Measurements from ENCODE around the gene FBXW8. TPM values are rescaled to one million over a fixed set of nuclear protein-coding genes. Genes with fewer than 3 reads are reported as not detected.

FBXW8 gene
- total RNA-seq, 1 donor from 2014 or later: 10.4 TPM

GRCh38 chr12:116975779-116976393 is 65.1 kb downstream of the FBXW8 start:
- DNase-seq (ENCODE audit: low spot score): no peak
- intact Hi-C loops (cut with DNase I): no loop called here

- intact Hi-C loops (cut with DNase I): no loop called here
- no peak for DNase-seq (ENCODE audit: low spot score)
These were observed 67.0 kb downstream of the FBXW8 start for GRCh38 chr12:116977465-116978380.

DNA sequence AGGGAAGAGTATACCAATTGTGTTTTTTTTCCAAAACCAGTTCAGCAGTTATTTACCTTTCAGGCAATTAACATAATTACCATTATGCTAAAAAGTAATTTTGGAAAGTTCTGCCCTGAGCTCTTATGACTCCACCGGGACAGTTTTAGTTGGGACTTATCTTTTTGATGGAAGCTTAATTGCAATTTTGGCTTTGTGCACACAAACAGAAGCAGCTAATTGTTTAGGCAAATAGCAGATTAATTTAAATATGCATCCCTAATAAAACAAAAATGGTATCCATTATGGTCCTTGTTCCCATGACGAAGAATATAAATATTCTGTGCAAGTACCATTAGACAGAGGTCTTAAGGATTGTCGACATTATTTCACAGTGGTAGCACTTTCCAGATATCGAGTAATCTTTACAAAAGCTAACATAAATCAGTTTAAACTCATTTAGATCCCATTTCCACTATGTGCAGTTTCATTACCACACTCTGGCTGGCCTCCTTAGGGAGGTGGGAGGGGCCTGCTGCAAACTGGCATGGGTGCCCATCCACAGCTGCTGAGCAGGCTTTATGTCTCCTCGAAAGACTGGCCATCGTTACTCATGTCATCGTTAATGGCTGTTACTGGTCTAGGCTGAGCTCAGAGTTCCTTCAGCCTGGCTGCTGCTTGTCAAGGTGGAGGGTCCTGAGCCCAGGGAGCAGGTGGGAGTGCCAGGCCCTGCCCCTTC is 68.2 kb downstream of the FBXW8 start:
- no peak for DNase-seq (ENCODE audit: low spot score)
- intact Hi-C loops (cut with DNase I): no loop called here

DNA sequence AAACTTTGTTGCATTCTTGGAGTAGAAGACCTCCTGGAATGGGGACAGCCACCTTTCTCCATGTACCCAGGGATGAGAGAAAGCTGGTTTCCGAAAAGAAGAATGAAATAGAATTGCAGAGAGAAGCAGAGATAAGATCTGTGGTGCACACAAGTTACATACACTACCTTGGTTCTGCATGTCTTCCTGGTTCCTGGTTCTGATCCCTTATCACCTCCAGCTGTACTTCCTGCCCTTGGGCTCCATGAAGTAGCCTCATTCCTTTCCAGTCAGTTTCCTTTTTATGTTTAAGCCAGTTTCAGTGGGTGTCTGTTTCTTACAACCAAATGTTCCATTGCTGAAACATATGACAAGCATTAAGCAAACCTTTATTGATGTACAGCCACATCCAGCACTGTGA is 69.3 kb downstream of the FBXW8 start:
- intact Hi-C loops (cut with DNase I): no loop called here
- DNase-seq (ENCODE audit: low spot score): no peak

DNA sequence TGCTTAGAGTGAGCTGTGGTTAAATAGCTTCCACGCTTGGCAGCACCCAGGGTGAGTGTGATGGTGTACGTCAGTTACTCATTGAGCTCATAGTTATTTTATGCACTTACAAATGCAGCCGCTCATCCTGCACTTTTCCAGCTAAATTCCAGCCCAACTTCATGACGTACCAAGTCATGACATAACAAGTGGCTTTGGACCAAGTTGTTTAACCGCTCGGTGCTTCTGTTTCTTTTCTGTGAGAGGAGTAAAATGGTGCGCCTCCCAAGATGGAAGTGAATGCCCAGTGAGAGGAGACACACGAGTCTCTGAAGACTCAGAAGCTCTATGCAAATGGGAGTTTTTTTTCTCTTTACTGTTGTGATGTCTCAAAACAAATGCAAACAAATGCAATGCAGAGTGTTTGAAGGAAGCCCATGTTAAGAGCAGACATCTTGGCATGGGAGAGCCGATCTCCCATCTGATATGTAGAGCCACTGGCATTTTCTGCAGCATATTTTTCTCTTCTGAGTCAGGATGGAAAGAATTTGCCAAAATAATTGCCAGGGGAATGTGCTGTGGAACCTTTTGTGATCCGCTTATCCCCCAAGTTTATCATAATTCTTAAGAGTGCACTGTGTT is 72.2 kb downstream of the FBXW8 start:
- no peak for DNase-seq (ENCODE audit: low spot score)
- intact Hi-C loops (cut with DNase I): no loop called here

DNA sequence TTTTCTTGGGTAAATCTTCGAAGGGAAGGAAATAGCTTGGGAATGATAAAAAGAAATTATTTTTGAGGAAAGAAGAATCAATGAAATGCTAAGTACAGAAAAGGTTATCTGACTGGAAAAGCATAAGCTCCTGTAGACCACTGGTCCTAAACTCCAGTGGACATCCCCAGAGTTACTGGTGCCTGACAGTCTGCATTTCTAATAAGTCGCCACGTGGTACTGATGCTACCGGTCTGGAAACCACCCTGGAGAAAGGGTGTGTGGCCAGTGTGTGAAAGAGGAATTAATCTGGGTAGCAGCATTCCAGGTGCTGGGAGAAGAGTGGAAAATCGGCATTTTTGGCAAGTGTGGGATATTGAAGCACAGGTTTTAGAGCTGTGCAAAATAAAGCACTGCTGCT is 73.3 kb downstream of the FBXW8 start:
- DNase-seq (ENCODE audit: low spot score): no peak
- intact Hi-C loops (cut with DNase I): no loop called here

GRCh38 chr12:116990329-116990728 is 79.6 kb downstream of the FBXW8 start:
- no peak for DNase-seq (ENCODE audit: low spot score)
- intact Hi-C loops (cut with DNase I): no loop called here

DNA sequence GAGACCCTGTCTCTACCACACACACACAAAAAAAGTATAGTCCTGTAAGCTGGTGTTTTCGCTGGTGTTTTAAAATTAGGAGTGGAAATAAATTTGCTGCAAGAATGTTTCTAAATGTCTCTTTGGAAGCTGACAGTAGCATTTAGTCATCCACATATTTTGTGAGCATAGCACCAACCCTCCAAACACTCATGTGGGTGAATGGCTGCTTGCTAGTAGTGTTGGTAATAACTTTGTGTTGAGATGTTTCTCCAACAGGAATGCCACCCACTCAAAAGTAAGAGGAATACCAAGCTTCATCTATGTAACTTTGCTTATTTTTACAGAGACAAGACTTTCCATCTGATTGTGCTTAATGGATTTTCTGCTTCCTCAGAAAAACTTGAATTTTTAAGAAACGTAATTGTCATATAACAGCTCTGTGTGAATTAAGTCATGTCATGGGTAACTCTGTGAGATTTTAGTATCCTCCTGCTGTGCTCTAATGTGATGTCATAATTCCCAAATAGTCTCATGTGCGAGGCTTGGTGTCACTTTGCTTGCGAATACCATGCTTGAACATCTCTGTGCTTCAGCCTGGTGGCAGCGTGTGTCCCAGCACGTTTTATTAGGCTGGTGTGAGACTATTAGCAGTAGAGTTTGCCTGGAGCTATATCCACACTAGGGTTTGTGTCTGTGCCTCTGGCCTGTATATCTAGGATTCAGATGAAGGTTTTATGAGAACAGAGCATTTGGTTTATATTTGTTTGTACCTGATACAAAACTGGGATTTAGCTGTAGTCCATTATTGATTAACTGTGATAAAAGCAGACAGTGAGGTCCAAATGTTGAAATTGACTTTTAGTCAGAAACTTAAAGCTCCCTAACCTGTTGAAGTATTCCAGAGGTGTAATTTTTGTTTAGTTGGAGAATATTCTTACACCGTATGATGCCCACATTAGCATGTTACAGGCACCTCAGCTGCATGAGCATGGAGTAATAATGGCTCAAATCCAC is 80.5 kb downstream of the FBXW8 start:
- no peak for DNase-seq (ENCODE audit: low spot score)

DNA sequence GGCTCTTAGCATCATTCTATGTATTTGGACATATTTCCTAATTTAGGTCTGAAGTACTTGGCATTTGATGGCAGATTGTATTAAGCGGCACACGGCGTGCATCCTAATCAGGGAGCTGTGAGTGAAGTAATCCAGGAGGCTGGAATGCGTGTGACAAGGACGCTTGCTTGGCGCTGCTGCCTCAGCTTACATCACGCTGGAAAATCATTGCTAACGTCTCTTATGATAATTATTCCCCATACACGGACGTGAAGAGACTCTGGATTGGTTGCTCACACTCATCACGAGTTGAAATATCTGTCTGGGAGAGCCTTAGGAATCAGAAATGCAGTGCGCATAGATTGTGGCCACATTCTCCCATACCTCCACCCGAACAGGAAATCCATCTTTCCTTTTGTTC is 85.3 kb downstream of the FBXW8 start:
- DNase-seq (ENCODE audit: low spot score): no peak
- intact Hi-C loops (cut with DNase I): loop anchor here (5.0 kb wide), 1 partner anchor 54 kb away; no protein-coding TSS in a partner anchor

More for the DNA sequence above, 80.5 kb downstream of the FBXW8 start:
- intact Hi-C loops (cut with DNase I): no loop called here

DNA sequence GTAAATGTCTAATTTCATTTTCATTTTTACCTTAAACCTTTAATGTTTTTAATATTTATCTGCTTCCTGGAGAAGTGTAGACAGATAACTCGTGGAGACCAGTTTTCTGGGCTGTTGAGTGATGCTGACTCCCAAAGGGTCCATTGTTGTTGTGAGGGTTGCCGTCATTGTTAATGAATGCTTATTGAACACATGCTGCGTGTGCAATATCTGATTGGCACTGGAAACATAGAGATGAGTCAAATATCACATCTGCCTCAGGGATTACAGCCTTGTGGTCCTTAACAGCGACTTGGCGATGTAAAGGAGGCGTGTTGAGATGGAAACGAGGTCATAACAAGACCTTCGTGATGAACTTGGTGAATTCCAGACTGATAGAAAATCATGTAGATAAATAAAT is 85.9 kb downstream of the FBXW8 start:
- no peak for DNase-seq (ENCODE audit: low spot score)
- intact Hi-C loops (cut with DNase I): loop anchor here (5.0 kb wide), 1 partner anchor 54 kb away; no protein-coding TSS in a partner anchor

GRCh38 chr12:116999066-116999465 is 88.3 kb downstream of the FBXW8 start:
- intact Hi-C loops (cut with DNase I): loop anchor here (5.0 kb wide), 1 partner anchor 57 kb away; no protein-coding TSS in a partner anchor
- DNase-seq (ENCODE audit: low spot score): no peak

- intact Hi-C loops (cut with DNase I): no loop called here
- no peak for DNase-seq (ENCODE audit: low spot score)
These were observed 89.6 kb downstream of the FBXW8 start for GRCh38 chr12:117000316-117000715.

- intact Hi-C loops (cut with DNase I): no loop called here
- no peak for DNase-seq (ENCODE audit: low spot score)
These were observed 91.5 kb downstream of the FBXW8 start for GRCh38 chr12:117002051-117002817.

GRCh38 chr12:117003883-117004404 is 93.2 kb downstream of the FBXW8 start:
- intact Hi-C loops (cut with DNase I): no loop called here
- DNase-seq (ENCODE audit: low spot score): no peak

GRCh38 chr12:117005417-117006046 is 94.8 kb downstream of the FBXW8 start:
- intact Hi-C loops (cut with DNase I): no loop called here
- DNase-seq (ENCODE audit: low spot score): no peak

DNA sequence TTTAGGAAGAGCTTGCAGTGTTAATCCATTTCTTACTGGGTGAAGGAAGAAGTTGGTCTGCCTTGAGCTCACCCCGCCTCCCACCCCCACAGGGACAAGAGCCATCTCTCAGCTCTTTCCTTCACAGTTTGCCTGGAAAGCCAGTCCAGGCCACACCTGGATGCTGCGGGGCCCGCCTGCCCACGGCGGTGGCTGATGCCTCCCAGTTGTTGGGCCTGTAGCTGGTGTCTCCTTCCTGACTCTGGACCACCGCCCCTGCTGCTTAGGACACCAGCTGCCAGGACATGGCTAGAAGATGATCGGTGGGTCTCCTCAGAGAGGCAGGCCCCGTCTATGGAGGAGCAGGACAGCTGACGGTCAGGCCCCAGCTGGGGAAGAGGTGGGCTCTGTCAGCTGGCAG is 95.6 kb downstream of the FBXW8 start:
- intact Hi-C loops (cut with DNase I): no loop called here
- no peak for DNase-seq (ENCODE audit: low spot score)

GRCh38 chr12:117007577-117007976 is 96.8 kb downstream of the FBXW8 start:
- DNase-seq (ENCODE audit: low spot score): no peak
- intact Hi-C loops (cut with DNase I): no loop called here
